ENCODE measurements around the gene RAP1B. TPM values are rescaled to one million over a fixed set of nuclear protein-coding genes. Genes with fewer than 3 reads are reported as not detected.

The RAP1B gene
- total and polyA plus RNA-seq, 2 donors (not counting 1 experiment from before 2014, with no cell fraction given), result 54.5 to 159 TPM

DNA sequence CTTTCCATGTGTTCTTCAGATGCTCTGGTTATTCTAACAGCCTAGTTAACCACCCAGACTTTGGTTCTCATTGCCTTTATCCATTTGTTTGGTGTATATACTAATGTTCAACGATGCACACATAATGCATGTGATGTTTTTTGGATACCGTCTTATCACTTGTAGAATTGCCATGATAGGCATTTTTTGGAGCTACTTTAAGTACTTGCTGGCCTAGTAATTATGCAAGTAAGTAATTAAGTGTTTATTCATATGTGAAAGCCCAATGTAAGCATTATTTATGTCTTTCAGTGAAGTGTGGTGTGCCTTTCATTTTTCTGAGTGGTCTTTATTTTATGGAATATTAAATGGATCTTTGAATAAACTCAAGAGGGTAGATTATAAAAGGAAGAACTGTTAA is 14.2 kb downstream of the RAP1B start:
- intact Hi-C loops (cut with micrococcal nuclease), result no loop called here
- no peaks in the 10 kb centered on the region for H3K27me3 ChIP-seq (replicated peaks in 1 of 4; ENCODE audit: control extremely low read depth in 1 of 4, control insufficient read depth in 3 of 4, insufficient read depth in 4 of 4, low read length in 3 of 4)
- peaks cover 89% of the 10 kb centered on the region for H4K20me1 ChIP-seq (ENCODE audit: control insufficient read depth, insufficient read depth, low read length, poor library complexity, severe bottlenecking)
- peaks cover 7 to 35% of the 10 kb centered on the region in 2 experiments for H3K36me3 ChIP-seq (replicated peaks in 1 of 2; ENCODE audit: control extremely low read depth in 1 of 2, control insufficient read depth in 1 of 2, extremely low read depth in 1 of 2, insufficient read depth in 2 of 2, low read length in 1 of 2)
- no CpG with 5 or more reads among the region's 2 CpGs for WGBS (ENCODE audit: insufficient coverage)
- H3K27me3 Mint-ChIP-seq, result no peaks in the 10 kb centered on the region
- ChIA-PET POLR2A (no interaction called here), CTCF (interaction anchor here (1.0 to 2.4 kb wide), 2 partner anchors 8 to 12 kb away, joined by 3 to 5 read pairs; no protein-coding TSS in a partner anchor)
- DNase-seq (no peak), ATAC-seq (ENCODE audit: low read depth) (no peak)
- TF ChIP-seq CTCF (IDR thresholded peaks at IDR 0.05), result no peak
- TF ChIP-seq EZH2 (IDR thresholded peaks at IDR 0.05; ENCODE audit: borderline replicate concordance, insufficient read depth, low read depth, low read length, poor library complexity, severe bottlenecking), result no peak
- H3K9me3 ChIP-seq (ENCODE audit: control extremely low read depth in 1 of 3, control insufficient read depth in 2 of 3, insufficient read depth in 1 of 3, low read length in 2 of 3), result peaks cover 2 to 19% (median 10%) of the 10 kb centered on the region in 3 donors
- no peak overlapping the region for H3K27ac Mint-ChIP-seq
- H3K79me2 ChIP-seq (ENCODE audit: control insufficient read depth, insufficient read depth, low read length), result peaks cover 99% of the 10 kb centered on the region
- peaks cover 4% of the 10 kb centered on the region for H3K9me3 Mint-ChIP-seq (ENCODE audit: insufficient read depth)
- H2AFZ ChIP-seq (ENCODE audit: insufficient read depth, low read depth, low read length, poor library complexity, severe bottlenecking), result no peak overlapping the region
- no peak overlapping the region for H3K9ac ChIP-seq (ENCODE audit: low read length)
- H3K4me3 Mint-ChIP-seq, result no peak overlapping the region
- H3K4me2 ChIP-seq (replicated peaks; ENCODE audit: low read depth, low read length, poor library complexity, severe bottlenecking), result no peak overlapping the region
- H3K4me1 ChIP-seq (ENCODE audit: control insufficient read depth in 2 of 2, insufficient read depth in 2 of 2, low read length in 2 of 2), result peaks cover 38 to 40% of the 10 kb centered on the region in 2 donors
- H3K4me3 ChIP-seq (ENCODE audit: control extremely low read depth in 1 of 5, extremely low read depth in 1 of 5, insufficient read depth in 1 of 5, low read depth in 2 of 5, low read length in 4 of 5), result no peak overlapping the region
- no peak overlapping the region for H3K27ac ChIP-seq (ENCODE audit: low read length in 2 of 2)
- peaks cover 69% of the 10 kb centered on the region for H3K4me1 Mint-ChIP-seq

DNA sequence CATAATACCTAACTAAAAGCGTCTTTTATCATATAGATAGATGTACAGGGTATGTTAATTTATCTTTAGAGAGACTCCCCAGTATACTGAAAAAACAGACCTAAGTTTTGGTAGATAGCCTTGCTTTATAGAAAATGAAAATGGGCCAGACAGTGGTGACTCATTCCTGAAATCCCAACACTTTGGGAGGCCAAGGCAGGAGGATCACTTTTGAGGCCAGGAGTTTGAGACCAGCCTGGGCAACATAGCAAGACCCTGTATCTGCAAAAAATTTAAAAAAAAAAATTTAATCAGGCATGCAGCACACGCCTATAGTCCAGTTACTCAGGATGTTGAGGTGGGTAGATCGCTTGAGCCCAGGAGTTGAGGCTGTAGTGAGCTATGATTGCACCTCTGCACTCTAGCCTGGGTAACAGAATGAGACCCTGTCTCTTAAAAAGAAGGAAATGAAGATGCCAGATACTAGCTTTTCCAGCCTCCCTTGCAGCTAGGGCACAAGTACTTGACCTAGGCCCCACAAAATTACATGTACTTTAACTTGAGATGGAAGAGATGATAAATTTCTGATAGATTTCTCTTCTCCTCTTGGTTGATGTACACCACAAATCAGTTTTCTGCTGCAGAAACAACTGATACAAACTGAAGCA is 17.1 kb downstream of the RAP1B start:
- H3K4me3 Mint-ChIP-seq, result no peak overlapping the region
- DNase-seq (no peak), ATAC-seq (ENCODE audit: low read depth) (no peak)
- no peak overlapping the region for H3K27ac Mint-ChIP-seq
- Histone ChIP-seq H3K9ac (ENCODE audit: low read length) (no peak overlapping the region), H3K9me3 (ENCODE audit: control extremely low read depth in 1 of 3, control insufficient read depth in 2 of 3, insufficient read depth in 1 of 3, low read length in 2 of 3) (peaks cover 2 to 19% (median 10%) of the 10 kb centered on the region in 3 donors), H3K4me2 (replicated peaks; ENCODE audit: low read depth, low read length, poor library complexity, severe bottlenecking) (no peak overlapping the region), H3K4me1 (ENCODE audit: control insufficient read depth in 2 of 2, insufficient read depth in 2 of 2, low read length in 2 of 2) (peaks cover 28 to 40% of the 10 kb centered on the region in 2 donors), H3K27me3 (replicated peaks in 1 of 4; ENCODE audit: control extremely low read depth in 1 of 4, control insufficient read depth in 3 of 4, insufficient read depth in 4 of 4, low read length in 3 of 4) (no peaks in the 10 kb centered on the region), H3K4me3 (ENCODE audit: control extremely low read depth in 1 of 5, extremely low read depth in 1 of 5, insufficient read depth in 1 of 5, low read depth in 2 of 5, low read length in 4 of 5) (no peak overlapping the region), H3K27ac (ENCODE audit: low read length in 2 of 2) (no peak overlapping the region), H4K20me1 (ENCODE audit: control insufficient read depth, insufficient read depth, low read length, poor library complexity, severe bottlenecking) (peaks cover 85% of the 10 kb centered on the region), H2AFZ (ENCODE audit: insufficient read depth, low read depth, low read length, poor library complexity, severe bottlenecking) (no peak overlapping the region), H3K79me2 (ENCODE audit: control insufficient read depth, insufficient read depth, low read length) (peaks cover 99% of the 10 kb centered on the region), H3K36me3 (replicated peaks in 1 of 2; ENCODE audit: control extremely low read depth in 1 of 2, control insufficient read depth in 1 of 2, extremely low read depth in 1 of 2, insufficient read depth in 2 of 2, low read length in 1 of 2) (peaks cover 8 to 35% of the 10 kb centered on the region in 2 experiments)
- H3K4me1 Mint-ChIP-seq, result peaks cover 68% of the 10 kb centered on the region
- no peaks in the 10 kb centered on the region for H3K27me3 Mint-ChIP-seq
- ChIA-PET CTCF (no interaction called here), POLR2A (no interaction called here)
- H3K9me3 Mint-ChIP-seq (ENCODE audit: insufficient read depth), result peaks cover 4% of the 10 kb centered on the region
- no peak for TF ChIP-seq EZH2 (IDR thresholded peaks at IDR 0.05; ENCODE audit: borderline replicate concordance, insufficient read depth, low read depth, low read length, poor library complexity, severe bottlenecking)
- TF ChIP-seq CTCF (IDR thresholded peaks at IDR 0.05), result no peak
- WGBS (ENCODE audit: insufficient coverage), result 100% methylated on average over 2 of the region's 3 CpGs
- intact Hi-C loops (cut with micrococcal nuclease), result no loop called here

Data from B cell (primary cell).